Measurements from ENCODE around the gene IFT57. TPM values are rescaled to one million over a fixed set of nuclear protein-coding genes. Genes with fewer than 3 reads are reported as not detected.

The IFT57 gene
- total RNA-seq, 1 donor from 2014 or later: 21.4 TPM

GRCh38 chr3:108164391-108164790 is 57.8 kb downstream of the IFT57 start:
- Mint-ChIP-seq H3K27me3 (ENCODE audit: unreplicated experiment) (peaks cover under 1% of the 10 kb centered on the region), H3K36me3 (ENCODE audit: unreplicated experiment) (no peaks in the 10 kb centered on the region)

DNA sequence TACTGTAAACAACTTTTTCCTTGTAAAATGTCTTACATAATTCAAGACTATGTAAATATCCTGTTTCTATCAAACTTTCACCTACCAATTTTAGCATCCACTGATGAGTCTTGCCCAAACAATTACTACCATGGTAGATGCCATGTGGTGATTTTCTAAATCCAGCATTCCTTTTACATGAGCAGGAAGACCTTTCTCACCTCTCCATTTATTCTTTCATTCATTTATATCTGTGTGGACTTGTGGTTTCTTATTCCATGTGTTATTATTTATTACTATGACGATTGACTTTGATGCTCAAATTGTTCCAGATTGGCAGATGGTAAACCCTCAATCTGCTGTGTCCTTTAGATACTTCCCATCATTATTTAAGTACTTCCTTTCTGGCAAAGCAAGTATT is 62.4 kb downstream of the IFT57 start:
- Mint-ChIP-seq H3K27ac (ENCODE audit: unreplicated experiment) (no peak overlapping the region), H3K9me3 (ENCODE audit: unreplicated experiment) (no peaks in the 10 kb centered on the region), H3K36me3 (ENCODE audit: unreplicated experiment) (no peaks in the 10 kb centered on the region), H3K27me3 (ENCODE audit: unreplicated experiment) (no peaks in the 10 kb centered on the region), H3K4me1 (ENCODE audit: low read depth, unreplicated experiment) (no peaks in the 10 kb centered on the region), H3K4me3 (ENCODE audit: unreplicated experiment) (no peak overlapping the region)
- DNase-seq: no peak
- no peak for TF ChIP-seq CTCF (IDR thresholded peaks at IDR 0.05; ENCODE audit: partially characterized antibody, unreplicated experiment)

More at GRCh38 chr3:108164391-108164790, 57.8 kb downstream of the IFT57 start:
- DNase-seq: no peak
- H3K9me3 Mint-ChIP-seq (ENCODE audit: unreplicated experiment): no peaks in the 10 kb centered on the region
- H3K4me1 Mint-ChIP-seq (ENCODE audit: low read depth, unreplicated experiment): peaks cover 4% of the 10 kb centered on the region
- no peak overlapping the region for H3K4me3 Mint-ChIP-seq (ENCODE audit: unreplicated experiment)
- no peak for TF ChIP-seq CTCF (IDR thresholded peaks at IDR 0.05; ENCODE audit: partially characterized antibody, unreplicated experiment)
- no peak overlapping the region for H3K27ac Mint-ChIP-seq (ENCODE audit: unreplicated experiment)

DNA sequence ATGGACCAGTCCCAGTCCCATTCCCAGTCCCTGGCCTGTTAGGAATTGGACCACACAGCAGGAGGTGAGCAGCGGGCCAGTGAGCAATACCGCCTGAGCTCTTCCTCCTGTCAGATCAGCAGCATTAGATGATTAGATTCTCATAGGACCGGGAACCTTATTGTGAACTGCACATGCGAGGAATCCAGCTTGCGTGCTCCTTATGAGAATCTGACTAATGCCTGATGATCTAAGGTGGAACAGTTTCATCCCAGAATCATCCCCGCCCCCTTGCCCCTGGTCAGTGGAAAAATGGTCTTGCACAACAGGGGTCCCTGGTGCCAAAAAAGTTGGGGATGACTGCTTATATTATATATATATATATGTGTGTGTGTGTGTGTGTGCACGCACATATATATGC is 63.1 kb downstream of the IFT57 start:
- no peaks in the 10 kb centered on the region for H3K4me1 Mint-ChIP-seq (ENCODE audit: low read depth, unreplicated experiment)
- H3K27ac Mint-ChIP-seq (ENCODE audit: unreplicated experiment): no peak overlapping the region
- H3K27me3 Mint-ChIP-seq (ENCODE audit: unreplicated experiment): no peaks in the 10 kb centered on the region
- no peak for TF ChIP-seq CTCF (IDR thresholded peaks at IDR 0.05; ENCODE audit: partially characterized antibody, unreplicated experiment)
- no peak overlapping the region for H3K4me3 Mint-ChIP-seq (ENCODE audit: unreplicated experiment)
- H3K36me3 Mint-ChIP-seq (ENCODE audit: unreplicated experiment): no peaks in the 10 kb centered on the region
- DNase-seq: no peak
- H3K9me3 Mint-ChIP-seq (ENCODE audit: unreplicated experiment): no peaks in the 10 kb centered on the region

GRCh38 chr3:108158251-108158650 is 64.0 kb downstream of the IFT57 start:
- H3K4me1 Mint-ChIP-seq (ENCODE audit: low read depth, unreplicated experiment): no peaks in the 10 kb centered on the region
- no peaks in the 10 kb centered on the region for H3K9me3 Mint-ChIP-seq (ENCODE audit: unreplicated experiment)
- no peak for TF ChIP-seq CTCF (IDR thresholded peaks at IDR 0.05; ENCODE audit: partially characterized antibody, unreplicated experiment)
- H3K27me3 Mint-ChIP-seq (ENCODE audit: unreplicated experiment): no peaks in the 10 kb centered on the region
- DNase-seq: no peak
- H3K27ac Mint-ChIP-seq (ENCODE audit: unreplicated experiment): no peak overlapping the region
- H3K4me3 Mint-ChIP-seq (ENCODE audit: unreplicated experiment): no peak overlapping the region
- H3K36me3 Mint-ChIP-seq (ENCODE audit: unreplicated experiment): no peaks in the 10 kb centered on the region

DNA sequence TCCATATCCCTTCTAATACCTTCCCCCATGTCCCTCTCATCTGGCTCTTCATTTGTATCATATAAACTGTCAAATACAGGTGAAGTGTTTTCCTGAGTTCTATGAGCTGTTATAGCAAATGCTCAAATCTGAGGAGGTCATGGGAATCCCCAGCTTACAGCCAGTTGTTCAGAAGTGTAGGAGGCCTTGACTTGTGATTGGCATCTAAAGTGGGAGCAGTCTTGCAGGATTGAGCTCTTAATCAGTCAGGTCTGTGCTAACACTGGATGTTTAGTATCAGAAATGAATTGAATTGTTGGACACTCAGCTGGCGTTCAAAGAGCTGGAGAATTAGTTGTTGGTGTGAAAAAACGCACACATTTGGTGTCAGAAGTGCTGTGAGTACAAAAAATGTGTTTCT is 65.0 kb downstream of the IFT57 start:
- no peak overlapping the region for H3K4me3 Mint-ChIP-seq (ENCODE audit: unreplicated experiment)

More for the DNA sequence above, 65.0 kb downstream of the IFT57 start:
- Mint-ChIP-seq H3K27ac (ENCODE audit: unreplicated experiment) (no peak overlapping the region), H3K9me3 (ENCODE audit: unreplicated experiment) (no peaks in the 10 kb centered on the region), H3K36me3 (ENCODE audit: unreplicated experiment) (no peaks in the 10 kb centered on the region), H3K4me1 (ENCODE audit: low read depth, unreplicated experiment) (no peaks in the 10 kb centered on the region), H3K27me3 (ENCODE audit: unreplicated experiment) (no peaks in the 10 kb centered on the region)
- TF ChIP-seq CTCF (IDR thresholded peaks at IDR 0.05; ENCODE audit: partially characterized antibody, unreplicated experiment): no peak
- no peak for DNase-seq

Measured in glutamatergic neuron (in vitro differentiated cells).